Transverse colon (tissue), 4 donors: ENCODE data around the gene HNF1A. TPM values are rescaled to one million over a fixed set of nuclear protein-coding genes. Genes with fewer than 3 reads are reported as not detected.

Experiments
- DNase-seq: peaks from one replicate; pipeline ENCODE4 v3.0.0-alpha.2; 2019
- H3K27ac ChIP-seq, 4 donors: fragments of 200-600 bp; sonication (generic); 2 replicates each; pipeline ENCODE4 v1.5.1; 2016 to 2018; ENCODE audit warnings: inconsistent platforms in 4 of 4
- H3K27me3 ChIP-seq: fragments of 200-600 bp; sonication (generic); 2 replicates; pipeline ENCODE4 v1.5.1; 2017; ENCODE audit warnings: inconsistent platforms
- H3K36me3 ChIP-seq, 4 donors: fragments of 200-600 bp; sonication (generic); 2 replicates each; pipeline ENCODE4 v1.5.1; 2017 to 2019; ENCODE audit warnings: inconsistent platforms in 4 of 4
- H3K4me1 ChIP-seq, 4 donors: fragments of 200-600 bp; sonication (generic); 2 replicates each; pipeline ENCODE4 v1.5.1; 2017 to 2020; ENCODE audit warnings: inconsistent platforms in 4 of 4
- H3K4me3 ChIP-seq, 4 donors: fragments of 200-600 bp; sonication (generic); 1 replicate in 1 of 4; 2 replicates in 3 of 4; pipeline versions ENCODE4 v1.5.1 to v1.6.1; 2017 to 2019; ENCODE audit warnings: inconsistent platforms in 4 of 4
- H3K9me3 ChIP-seq, 2 donors: fragments of 200-600 bp; sonication (generic); 2 replicates each; pipeline ENCODE4 v1.5.1; 2017 to 2019; ENCODE audit warnings: inconsistent platforms in 2 of 2
- EP300 ChIP-seq: sonication (generic); formaldehyde crosslinking; IDR thresholded peaks from one replicate; pipeline ENCODE4 v1.6.1; 2017; ENCODE audit warnings: antibody characterized with exemption, low read depth
- POLR2A ChIP-seq: fragments of 450-650 bp; IDR thresholded peaks from one replicate; pipeline ENCODE4 v1.6.1; 2016; ENCODE audit warnings: antibody characterized with exemption, mild to moderate bottlenecking, moderate library complexity
- POLR2AphosphoS5 ChIP-seq, 3 donors: sonication (generic); formaldehyde crosslinking; IDR thresholded peaks; one replicate each; pipeline ENCODE4 v1.6.1; 2016; ENCODE audit warnings: antibody characterized with exemption in 3 of 3
- WGBS, 2 donors: methylation state at CpG; one replicate each; pipeline ENCODE4 v1.1.5; 2018; ENCODE audit warnings: low coverage in 1 of 2; 5-methylcytosine and 5-hydroxymethylcytosine counted together
- in situ Hi-C, 4 donors: fragments of 200-750 bp; cut with MboI; loops; one replicate each; pipeline versions ENCODE4 v1.15.0 to v1.15.1; 2017; ENCODE audit warnings: low sequenced_read_pairs in 3 of 4, low pct_ligation_motif_present in 1 of 4, low pct_unique_long_range_greater_than_20kb in 1 of 4
- intact Hi-C: fragments of 100-400 bp; cut with DNase I; formaldehyde crosslinking; loops from one replicate; pipeline ENCODE4 v1.15.1; 2023; ENCODE audit warnings: low total_unique reads
- total RNA-seq, 4 donors: library from RNA; depleted of rRNA; stranded (reverse); fragments of >200 nt; gene quantifications; one replicate each; pipeline ENCODE4 v1.1.0, GENCODE V29; 2016
- TF ChIP-seq, protein P1 (sequence below), 5 experiments: fragments of 200-600 bp in 3 of 5; fragments of 450-650 bp in 2 of 5; sonication (generic) in 3 of 5; IDR thresholded peaks; 1 replicate in 2 of 5; 2 replicates in 3 of 5; pipeline ENCODE4 v1.5.1; 2016 to 2017; ENCODE audit warnings: antibody characterized with exemption in 5 of 5, inconsistent platforms in 3 of 5, mild to moderate bottlenecking in 2 of 5, moderate library complexity in 1 of 5

The HNF1A gene
- total RNA-seq, 4 donors from 2014 or later = 16.5 to 71.4 (median 23.6) TPM

DNA sequence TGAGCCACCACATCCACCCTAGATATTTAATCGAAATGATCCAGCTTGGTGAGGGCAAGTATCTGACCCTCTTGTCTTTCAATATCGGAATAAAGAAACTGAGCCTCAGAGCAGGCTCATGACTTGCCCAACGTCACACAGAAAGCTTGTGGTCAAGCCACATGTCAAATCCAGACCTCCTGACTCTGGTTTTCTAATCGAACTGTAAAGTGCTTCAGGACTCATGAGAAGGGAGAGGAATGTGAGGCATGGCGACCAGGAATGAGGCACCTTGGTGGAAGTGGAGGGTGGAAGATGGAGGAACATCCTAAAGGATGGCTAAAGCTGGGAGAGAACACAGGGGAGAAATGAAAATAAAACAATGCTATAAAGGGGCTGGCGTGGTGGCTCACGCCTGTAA, 46.3 kb upstream of the HNF1A start:
- in situ Hi-C loops = no loop called here
- intact Hi-C loops = no loop called here
- peaks cover 0 to 3% (median 0%) of the 10 kb centered on the region in 4 donors for H3K4me1 ChIP-seq
- 80 to 84% methylated on average over 1 to 7 of the region's 7 CpGs for WGBS, 2 donors
- TF ChIP-seq, protein P1, sequence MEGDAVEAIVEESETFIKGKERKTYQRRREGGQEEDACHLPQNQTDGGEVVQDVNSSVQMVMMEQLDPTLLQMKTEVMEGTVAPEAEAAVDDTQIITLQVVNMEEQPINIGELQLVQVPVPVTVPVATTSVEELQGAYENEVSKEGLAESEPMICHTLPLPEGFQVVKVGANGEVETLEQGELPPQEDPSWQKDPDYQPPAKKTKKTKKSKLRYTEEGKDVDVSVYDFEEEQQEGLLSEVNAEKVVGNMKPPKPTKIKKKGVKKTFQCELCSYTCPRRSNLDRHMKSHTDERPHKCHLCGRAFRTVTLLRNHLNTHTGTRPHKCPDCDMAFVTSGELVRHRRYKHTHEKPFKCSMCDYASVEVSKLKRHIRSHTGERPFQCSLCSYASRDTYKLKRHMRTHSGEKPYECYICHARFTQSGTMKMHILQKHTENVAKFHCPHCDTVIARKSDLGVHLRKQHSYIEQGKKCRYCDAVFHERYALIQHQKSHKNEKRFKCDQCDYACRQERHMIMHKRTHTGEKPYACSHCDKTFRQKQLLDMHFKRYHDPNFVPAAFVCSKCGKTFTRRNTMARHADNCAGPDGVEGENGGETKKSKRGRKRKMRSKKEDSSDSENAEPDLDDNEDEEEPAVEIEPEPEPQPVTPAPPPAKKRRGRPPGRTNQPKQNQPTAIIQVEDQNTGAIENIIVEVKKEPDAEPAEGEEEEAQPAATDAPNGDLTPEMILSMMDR (IDR thresholded peaks at IDR 0.05) = no peak
- TF ChIP-seq POLR2AphosphoS5 (IDR thresholded peaks at IDR 0.05) (no peak), EP300 (no peak), POLR2A (no peak)
- H3K27me3 ChIP-seq = no peaks in the 10 kb centered on the region
- no peak for DNase-seq
- no peaks in the 10 kb centered on the region for H3K36me3 ChIP-seq
- no peak overlapping the region for H3K27ac ChIP-seq
- no peak overlapping the region for H3K4me3 ChIP-seq
- H3K9me3 ChIP-seq = no peaks in the 10 kb centered on the region

DNA sequence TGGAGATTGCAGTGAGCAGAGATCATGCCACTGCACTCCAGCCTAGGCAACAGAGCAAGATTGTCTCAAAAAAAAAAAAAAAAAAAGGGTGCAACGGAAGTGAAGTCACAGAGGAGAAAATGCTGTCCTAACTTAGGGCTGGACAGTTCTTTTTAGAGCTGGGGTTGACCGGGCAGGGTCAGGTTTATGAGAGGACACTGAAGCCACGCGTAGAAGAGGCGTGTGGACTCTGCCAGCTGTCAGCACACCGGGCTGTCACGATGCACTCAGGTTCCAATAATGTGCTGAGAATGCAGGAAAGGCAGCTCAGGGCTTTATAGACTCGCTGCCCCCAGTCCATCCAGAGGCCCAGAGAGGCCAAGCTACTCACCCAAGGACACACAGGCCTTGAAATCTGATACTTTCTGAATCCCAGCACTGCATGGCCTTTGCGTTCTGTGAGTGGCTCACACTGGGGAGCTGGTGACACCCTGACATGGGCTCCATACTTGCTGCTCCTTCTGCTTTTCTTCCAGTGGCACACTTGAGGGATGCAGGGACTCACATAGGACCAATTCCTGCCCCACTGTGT, 45.3 kb upstream of the HNF1A start:
- TF ChIP-seq, protein P1 (IDR thresholded peaks at IDR 0.05) = no peak
- TF ChIP-seq POLR2AphosphoS5 (IDR thresholded peaks at IDR 0.05) = no peak
- TF ChIP-seq POLR2A = no peak
- TF ChIP-seq EP300 = no peak
- Histone ChIP-seq H3K4me1 (peaks cover 0 to 3% (median 0%) of the 10 kb centered on the region in 4 donors), H3K4me3 (no peak overlapping the region), H3K27me3 (no peaks in the 10 kb centered on the region), H3K9me3 (no peaks in the 10 kb centered on the region), H3K36me3 (no peaks in the 10 kb centered on the region), H3K27ac (no peak overlapping the region)
- intact Hi-C loops = no loop called here
- in situ Hi-C loops = no loop called here
- WGBS, 2 donors = 33 to 53% methylated on average over 1 to 9 of the region's 9 CpGs
- DNase-seq = no peak

DNA sequence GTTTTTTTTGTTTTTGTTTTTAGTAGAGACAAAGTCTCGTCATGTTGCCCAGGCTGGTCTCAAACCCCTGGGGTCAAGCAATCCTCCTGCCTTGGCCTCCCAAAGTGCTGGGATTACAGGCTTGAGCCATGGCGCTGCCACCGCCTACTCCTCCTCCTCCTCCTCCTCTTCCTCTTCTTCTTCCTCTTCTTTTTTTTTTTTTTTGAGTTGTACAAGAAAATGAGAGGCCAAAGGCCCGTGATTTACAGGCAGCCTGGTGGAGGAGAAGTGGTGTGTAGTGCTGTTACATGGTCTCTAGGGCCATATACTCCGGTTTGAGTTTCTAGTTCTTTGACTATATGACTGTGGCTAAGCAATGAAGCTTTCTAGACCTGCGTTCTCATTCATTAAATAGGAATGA, 44.6 kb upstream of the HNF1A start:
- H3K4me1 ChIP-seq = peaks cover 0 to 3% (median 0%) of the 10 kb centered on the region in 4 donors
- DNase-seq = no peak
- 78 to 81% methylated on average over 4 to 6 of the region's 6 CpGs for WGBS, 2 donors
- TF ChIP-seq POLR2AphosphoS5 (IDR thresholded peaks at IDR 0.05) (no peak), POLR2A (no peak), EP300 (no peak)
- TF ChIP-seq, protein P1 (IDR thresholded peaks at IDR 0.05) = no peak
- intact Hi-C loops = no loop called here
- H3K9me3 ChIP-seq = no peaks in the 10 kb centered on the region
- H3K27me3 ChIP-seq = no peaks in the 10 kb centered on the region
- H3K4me3 ChIP-seq = no peak overlapping the region
- no peak overlapping the region for H3K27ac ChIP-seq
- in situ Hi-C loops = no loop called here
- no peaks in the 10 kb centered on the region for H3K36me3 ChIP-seq

DNA sequence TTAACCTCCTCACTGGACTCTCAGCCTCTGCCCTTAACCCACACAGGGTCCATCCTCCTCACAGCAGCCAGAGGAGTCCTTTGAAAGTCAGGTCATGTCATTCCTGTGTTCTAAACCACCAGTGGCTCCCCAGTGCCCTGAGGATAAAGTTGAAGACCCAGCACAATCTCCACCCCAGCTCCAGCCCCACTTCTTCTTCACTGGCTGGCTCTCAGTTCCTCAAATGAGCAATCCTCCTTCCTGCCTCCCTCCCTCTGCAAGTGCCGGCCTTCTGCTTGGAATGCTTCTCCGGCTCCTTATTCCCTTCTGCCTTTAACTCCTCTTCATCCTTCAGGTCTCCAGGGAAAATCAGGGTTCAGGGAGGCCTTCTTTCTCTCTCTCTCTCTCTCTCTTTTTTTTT, 42.1 kb upstream of the HNF1A start:
- no peaks in the 10 kb centered on the region for H3K4me1 ChIP-seq
- in situ Hi-C loops (no loop called here), intact Hi-C loops (no loop called here)
- whole genome bisulfite sequencing, 2 donors = 64 to 72% methylated on average over 2 of the region's 2 CpGs
- H3K4me3 ChIP-seq = no peak overlapping the region
- no peak overlapping the region for H3K27ac ChIP-seq
- no peaks in the 10 kb centered on the region for H3K27me3 ChIP-seq
- H3K36me3 ChIP-seq = no peaks in the 10 kb centered on the region
- TF ChIP-seq, protein P1 (IDR thresholded peaks at IDR 0.05) = no peak
- TF ChIP-seq EP300 (no peak), POLR2AphosphoS5 (IDR thresholded peaks at IDR 0.05) (no peak), POLR2A (no peak)
- no peak for DNase-seq
- H3K9me3 ChIP-seq = no peaks in the 10 kb centered on the region
